Ammon's horn (tissue), 1 donor: ENCODE data around the gene FAM136A.
"Not testable (repeated sequence)": the region's sequence is repeated elsewhere in the genome, so short reads cannot be mapped to it uniquely, and the experiment has no call there.

ENCODE experiments used
- DNase-seq: peaks from one replicate; pipeline ENCODE4 v3.0.0-alpha.2; 2016; ENCODE audit warnings: low spot score

Gene FAM136A

DNA sequence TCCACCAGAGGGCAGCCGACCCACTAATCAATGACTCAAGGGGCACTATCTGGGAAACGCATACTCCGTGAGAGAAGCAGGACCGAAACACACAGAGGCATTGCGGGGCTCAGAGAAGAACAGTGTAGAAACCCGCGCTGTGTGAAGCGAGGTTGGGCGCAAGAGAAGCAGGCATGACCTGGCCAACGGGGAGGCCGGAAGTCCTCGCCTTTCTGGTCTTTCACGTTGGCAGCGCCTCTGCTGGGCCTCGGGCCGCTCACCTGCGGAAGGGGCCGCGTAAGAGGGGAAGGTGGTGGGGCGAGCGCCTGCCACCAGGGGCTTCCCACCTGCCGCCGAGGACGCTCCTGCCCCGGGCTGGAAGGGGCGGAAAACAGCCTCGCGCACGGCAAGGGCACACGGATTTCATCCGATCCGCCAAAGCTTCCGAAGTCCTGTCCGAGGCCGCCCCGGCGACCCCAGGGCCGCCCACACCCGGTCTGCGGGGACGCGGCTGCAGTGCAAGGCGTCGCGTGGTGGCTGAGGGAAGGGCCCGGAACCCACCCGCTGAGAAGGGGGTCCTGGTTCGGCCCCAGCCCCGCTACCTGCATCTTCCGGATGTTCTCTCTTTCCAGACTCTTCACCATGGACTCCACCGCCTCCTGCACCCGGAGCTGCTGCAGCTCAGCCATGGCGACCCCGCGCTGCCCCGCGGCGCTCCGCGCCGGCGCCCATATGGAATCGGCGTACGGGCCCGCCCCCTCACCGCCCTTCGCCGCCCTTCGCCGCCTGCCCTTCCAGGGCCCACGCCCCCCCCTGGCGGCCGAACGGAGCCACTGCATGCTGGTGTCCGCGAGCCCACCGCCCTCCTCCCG, at the start of gene FAM136A:
FAM136A (minus strand) TSS at position 724 of the 851 bp plus-strand sequence; CDS start at position 668, 56 bp downstream.
- DNase-seq = peak; percentile 85

DNA sequence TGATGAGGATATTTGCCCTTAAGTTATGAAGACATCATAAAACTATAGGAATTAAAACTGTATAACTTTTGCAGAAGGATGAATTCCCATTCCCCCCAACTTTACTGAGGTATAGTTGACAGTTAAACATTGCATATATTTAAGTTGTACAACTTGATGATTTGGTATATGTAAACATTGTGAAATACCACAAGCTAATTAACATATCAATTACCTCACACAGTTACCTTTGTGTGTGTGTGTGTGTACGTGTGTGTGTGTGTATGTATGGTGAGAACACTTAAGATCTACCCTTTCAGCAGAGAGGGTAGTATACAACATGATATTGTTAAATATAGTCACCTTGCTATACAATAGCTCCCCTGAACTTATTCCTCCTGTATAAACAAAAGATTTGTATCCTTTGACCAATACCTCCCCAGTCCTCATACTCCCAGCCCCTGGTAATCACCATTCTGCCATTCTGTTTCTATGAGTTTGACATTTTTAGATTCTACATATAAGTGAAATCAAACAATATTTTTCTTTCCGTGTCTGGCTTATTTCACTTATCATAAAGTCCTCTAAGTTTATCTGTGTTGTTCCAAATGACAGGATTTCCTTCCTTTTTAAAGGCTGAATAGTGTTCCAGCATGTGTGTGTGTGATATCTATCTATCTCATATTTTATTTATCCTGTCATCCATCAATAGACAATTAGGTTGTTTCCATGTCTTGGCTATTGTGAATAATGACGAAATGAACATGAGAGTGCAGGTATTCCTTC, 48.2 kb upstream of the FAM136A start:
- DNase-seq = no peak

DNA sequence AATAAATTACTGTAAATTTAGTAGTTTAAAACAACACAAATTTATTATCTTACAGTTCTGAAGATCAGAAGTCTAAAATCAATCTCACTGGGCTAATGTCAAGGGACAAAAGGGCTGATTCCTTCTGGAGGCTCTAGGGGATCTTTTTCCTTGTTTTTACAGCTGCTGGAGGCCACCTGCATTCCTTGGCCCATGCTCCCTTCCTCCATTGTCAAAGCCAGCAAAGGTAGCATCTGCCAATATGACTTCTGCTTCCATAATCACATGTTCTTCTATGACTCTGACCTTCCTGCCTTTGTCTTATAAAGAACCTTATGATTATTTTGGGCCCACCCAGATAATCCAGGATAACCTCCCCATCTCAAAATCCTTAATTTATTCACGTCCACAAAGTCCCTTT, 46.0 kb upstream of the FAM136A start:
- DNase-seq = no peak

DNA sequence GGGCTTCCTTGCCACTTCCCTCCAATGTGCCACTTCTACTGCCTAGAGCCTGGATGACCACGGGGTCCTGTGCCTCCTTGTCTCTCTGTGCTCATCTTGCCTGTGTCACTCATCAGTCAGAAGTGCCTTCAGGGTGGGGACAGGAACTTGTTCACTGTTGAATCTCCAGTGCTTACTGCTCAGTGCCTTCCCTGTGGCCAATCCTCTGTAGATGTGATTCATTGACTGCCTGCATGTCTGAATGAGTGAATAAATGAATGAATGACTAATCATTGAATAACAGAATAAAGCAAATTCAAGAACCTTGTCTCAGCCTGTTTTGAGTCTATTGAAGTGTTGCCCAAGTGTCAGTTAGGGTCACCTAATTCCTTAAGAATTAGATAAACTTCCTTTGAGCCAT, 42.3 kb upstream of the FAM136A start:
- no peak for DNase-seq

DNA sequence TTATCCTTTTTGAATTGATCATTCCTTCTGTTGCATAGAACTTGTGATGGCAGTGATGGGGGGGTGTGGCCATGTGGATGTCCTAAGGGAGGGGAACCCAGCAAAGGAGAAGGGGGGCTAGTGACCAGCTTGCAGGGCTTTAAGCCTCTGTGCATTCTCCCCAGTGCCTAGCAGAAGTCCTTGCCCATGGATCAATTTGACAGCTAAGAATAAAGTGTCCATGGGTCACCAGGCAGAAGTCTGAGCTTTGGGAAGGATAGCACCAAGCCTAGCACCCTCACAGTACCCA, 39.6 kb upstream of the FAM136A start:
- DNase-seq = no peak

DNA sequence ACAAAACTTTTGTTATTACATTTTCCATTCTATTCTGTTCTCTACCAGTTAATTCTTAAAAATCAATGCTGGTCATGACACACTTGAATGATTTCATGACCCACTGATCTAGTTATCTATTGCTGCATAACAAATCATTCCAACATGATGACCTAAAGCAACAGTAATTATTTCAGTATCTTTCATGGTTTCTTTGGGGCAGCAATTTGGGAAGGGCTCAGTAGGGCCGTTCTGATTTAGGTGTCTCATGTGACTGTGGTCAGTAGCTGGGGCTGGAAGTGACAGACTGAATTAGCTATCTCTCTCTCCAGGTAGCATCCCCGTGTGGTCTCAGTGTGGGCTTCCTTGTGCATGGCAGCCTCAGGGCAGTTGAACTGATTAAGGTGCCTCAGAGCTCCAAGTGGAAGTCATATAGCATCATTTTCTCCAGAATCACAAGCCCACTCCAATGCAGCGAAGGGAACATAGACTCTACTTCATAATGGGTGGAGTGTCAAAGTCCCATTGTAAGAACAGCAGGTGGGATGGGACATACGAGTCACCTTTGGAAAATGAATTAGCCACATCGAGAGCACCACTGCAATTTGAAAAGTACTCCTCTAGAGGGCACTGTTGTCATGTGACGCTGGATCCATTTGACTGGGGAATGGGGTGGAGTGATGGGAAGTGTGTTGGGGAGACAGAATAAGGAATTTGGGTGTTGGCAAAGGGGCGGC, 39.1 kb upstream of the FAM136A start:
- peak; percentile 69 for DNase-seq

DNA sequence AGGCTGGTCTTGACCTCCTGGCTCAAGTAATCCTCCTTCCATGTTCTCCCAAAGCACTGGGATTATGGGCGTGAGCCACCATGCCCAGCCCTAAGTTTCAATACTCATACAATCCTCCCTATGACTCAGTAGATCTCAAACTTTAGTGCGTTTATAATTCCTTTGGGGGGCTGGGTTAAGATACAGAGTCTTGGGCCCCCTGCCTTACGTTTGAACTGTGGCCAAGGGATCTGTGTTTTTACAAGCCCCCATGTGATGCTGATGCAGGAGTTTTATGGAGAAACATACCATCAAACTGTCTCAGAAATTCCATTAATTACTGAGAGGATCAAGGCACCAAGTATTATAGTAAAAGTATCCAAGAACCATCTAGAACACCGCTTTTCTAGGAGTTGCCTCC, 38.2 kb upstream of the FAM136A start:
- no peak for DNase-seq

DNA sequence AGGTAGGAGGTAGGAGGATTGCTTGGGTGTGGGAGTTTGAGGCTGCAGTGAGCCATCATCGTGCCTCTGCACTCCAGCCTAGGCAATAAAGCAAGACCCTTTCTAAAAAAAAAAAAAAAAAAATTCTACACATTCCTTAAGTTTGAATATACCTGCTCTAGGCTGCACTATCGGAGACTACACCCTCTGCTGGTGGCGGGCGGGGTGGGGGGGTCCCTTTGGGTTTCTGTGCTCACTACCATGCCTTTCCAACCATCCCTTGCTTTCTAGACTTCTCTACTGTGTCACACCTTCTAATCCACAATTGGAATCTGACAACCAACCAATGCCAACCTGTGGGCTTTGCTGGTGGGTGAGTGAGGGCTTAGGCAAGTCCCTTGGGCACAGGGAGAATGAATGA, 34.7 kb upstream of the FAM136A start:
- DNase-seq = no peak

DNA sequence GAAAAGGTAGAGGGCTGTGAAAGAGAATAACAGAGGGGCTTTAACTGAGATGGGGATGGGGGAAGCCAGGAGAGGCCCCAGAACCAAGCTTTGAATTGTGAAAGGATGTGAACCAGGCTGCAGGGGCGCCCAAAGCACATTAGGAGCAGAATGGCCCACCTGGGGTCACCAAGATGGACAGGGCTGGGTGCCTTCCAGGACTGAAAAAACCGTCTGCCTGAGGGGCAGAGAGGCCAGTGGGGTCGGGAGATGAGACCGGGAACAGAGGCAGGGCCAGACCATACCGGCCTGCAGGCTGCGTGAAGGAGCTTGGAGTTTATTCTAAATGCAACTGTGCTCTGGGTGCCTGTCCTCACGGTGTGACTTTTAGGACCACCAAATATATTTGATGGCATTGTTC, 29.1 kb upstream of the FAM136A start:
- no peak for DNase-seq

DNA sequence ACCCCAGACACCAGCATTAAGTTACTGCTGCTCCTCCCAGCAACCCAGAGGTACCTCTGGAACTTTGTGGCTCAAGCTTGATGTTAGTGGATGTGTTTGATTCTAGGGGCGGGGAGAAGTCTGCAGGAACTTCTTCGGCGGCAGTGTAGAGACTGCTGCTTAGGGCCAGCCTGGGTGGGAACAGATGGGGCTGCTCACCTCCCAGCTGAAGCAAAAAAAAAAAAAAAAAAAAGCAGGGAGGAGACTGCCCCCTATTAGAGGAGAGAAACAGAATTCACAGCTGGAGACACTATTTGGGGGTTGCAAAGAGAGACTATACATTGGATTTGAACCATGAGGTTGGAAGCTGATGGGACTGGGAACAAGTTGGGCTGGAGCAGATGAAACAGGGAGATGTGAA, 28.6 kb upstream of the FAM136A start:
- no peak for DNase-seq

DNA sequence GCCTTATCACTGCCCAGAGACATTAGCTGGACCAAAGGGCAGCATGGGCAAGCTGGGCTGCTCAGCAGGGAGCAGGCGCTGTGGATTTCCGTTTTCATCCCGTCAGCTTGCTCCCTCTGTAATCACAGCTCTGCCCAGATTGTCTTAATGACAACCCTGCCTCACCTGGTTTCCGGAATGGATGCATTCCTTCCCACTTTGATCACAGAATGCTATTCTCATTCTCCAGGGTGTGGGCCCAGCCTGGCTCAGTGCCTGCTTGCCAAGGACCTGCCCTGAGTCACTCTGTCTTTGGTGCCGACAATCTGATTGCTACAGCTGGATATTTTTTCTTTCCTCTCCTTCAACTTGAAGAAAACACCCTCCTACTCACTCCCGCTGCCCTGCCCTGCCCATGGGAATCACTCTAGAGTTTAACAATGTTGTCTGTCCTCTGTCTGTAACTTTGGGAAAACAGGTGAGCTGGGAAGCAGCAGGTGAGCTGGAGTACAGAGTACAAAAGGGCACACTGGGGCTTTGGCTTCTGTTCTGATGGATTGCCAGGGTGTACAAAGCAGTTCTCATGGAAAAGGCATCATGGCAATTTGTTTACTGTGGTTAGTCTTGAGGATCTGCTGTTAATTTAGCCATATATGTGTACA, 27.2 kb upstream of the FAM136A start:
- no peak for DNase-seq

DNA sequence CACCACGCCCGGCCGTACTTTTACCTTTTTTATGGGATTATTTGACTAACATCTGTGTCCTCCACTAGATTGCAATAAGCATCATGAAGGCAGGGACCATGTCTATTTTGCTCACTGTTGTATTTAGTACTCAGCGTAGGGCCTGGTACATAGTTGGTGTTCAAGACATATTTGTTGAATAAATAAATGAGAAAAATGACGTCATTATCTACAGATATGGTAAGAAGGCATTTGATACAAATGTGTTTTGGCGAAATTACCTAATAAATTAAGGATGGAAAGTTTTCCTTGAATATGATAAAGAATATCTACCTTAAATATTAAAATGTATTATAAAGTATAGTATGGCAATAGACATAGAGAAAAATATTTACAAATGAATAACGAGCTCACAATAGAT, 24.0 kb upstream of the FAM136A start:
- no peak for DNase-seq

DNA sequence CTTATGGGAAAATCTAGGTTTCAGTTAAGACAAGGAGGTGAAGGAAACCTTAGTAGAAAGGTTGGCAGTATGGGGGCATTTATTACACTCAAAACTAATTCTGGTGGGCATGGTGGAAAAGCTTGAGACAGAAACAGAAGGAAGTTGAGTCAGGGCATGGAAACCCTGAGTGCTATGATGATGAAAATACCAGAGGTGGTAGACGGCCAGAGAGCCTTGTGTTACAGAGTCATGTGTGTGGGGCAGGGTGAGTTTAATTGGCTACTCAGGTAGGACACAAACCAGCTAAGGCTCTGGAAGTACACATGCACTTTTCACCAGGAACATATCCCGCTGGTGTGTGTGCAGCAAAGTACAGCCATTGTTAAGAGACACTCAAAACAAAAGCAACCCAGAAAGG, 20.7 kb upstream of the FAM136A start:
- DNase-seq = no peak

DNA sequence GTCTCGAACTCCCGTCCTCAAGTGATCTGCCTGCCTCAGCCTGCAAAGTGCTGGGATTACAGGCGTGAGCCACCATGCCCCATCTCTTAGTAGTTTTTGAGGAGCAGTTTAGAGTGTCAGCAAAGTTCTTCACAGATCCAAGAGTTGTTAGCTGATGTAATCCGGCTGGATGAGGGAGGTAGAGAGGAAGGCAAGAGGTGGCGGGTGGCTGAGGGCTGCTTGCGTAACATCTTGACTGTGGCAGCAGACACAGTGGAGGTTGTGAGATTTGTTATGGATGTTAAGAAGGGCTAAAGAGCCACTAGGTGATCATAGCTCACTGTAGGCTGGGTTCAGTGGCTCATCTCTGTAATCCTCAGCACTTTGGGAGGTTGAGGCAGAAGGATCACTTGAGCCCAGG, 19.5 kb upstream of the FAM136A start:
- no peak for DNase-seq

DNA sequence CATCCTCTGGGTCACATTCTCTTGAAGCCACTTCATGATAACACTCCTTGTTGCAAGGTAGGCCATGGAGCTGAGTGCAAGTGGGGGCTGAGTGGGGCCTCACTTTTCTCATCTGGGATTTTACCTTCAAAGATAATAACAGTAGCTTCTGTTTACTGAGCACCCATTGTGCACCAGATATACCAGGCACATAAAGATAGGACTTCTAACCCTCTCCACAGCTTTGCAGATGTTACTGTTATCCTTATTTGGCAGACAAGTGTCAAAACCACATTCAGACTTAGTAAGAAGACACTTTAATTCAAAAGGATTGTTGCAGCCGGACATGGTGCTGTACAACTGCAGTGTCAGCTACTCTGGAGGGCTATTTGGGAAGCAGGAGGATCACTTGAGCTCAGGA, 12.8 kb upstream of the FAM136A start:
- DNase-seq = no peak

DNA sequence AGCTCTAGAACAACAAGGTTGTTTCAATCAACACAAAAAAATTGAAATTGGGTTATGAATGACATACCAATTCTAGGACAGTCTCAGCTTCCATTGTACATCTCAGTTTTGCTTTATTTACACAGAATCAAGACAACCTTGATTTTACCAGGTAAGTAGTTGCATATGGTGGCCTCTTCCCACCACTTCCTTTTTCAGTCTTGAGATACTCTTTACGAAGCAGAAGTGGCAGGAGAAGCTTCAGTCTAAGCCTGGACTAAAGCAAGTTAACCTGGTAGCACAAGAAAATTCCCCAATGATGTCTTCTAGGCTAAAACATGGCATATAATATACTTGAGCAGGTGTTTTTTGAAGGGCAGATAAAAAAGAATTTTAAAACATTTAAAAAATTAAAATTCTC, 10.7 kb upstream of the FAM136A start:
- no peak for DNase-seq

DNA sequence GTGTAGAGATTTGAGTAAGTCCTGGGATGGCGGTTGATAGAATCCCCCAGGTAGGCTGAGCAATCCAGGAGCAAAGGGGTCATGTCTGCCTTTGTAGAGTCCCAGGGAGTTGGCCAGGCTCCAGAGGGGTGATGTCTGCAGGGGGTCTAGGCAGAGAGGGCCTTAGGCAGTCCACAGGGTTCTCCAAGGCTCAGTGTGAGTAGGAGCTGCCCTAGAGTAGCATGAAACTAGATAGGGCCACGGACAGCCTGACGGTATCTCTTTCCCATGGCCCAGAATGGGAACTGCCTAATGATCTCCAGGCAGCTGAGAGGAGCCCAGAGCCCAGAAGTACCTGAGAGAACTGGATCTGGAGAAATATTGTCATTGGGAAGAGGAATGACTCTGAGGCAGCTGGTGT, 9.0 kb upstream of the FAM136A start:
- no peak for DNase-seq

DNA sequence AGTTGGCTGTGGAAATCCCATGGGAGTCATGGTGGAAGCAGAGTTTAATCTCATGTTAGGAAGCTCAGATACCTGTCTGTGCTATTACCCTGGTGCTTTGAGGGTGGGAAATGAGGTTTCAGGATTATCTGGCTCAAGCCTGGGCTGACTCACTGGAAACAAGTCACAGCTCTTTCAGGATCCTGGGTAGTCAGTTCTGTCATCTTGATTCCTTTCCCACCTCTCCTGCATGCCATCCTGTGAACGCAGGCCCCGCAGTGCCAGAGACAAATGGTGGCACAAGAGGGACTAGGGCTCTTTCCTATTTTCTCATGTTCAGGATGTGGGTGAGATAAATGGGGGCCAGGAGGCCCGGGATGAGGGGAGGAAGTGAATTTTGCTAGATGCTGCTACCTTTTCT, 3.7 kb upstream of the FAM136A start:
- no peak for DNase-seq

DNA sequence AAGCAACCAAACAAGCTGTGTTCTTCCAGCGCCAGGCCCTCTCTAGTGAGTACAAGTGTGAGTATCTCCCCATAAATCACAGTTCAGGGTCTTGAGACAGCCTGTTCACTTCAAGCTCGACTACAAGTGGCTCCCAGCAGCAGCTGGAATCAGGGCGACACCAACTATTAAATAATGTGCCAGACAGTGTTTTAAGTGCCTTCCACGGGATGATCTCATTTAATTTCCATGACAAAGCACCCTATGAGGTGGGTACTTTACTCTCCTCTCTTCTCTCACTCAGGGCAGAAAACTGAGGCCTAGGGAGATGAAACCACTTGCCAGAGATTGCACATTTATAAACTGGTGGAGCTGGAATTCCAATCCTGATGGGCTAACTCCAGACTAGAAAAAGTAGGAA, 2.6 kb upstream of the FAM136A start:
- no peak for DNase-seq

DNA sequence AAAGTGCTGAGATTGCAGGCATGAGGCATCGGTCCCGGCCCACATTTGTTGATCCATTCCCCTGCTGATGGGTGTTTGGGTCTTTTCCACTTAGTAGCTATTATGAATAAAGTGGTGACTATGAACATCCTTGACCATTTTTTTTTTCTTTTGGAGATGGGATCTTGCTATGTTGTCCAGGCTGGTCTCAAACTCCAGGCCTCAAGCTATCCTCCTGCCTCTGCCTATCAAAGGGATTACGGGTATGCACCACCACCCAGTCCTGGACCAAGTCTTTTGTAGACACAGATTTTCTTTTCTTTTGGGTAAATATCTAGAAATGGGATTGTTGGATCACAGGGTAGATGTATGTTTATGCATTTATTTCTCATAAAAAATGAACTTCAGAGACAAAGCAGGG, 1.3 kb upstream of the FAM136A start:
- DNase-seq = no peak

DNA sequence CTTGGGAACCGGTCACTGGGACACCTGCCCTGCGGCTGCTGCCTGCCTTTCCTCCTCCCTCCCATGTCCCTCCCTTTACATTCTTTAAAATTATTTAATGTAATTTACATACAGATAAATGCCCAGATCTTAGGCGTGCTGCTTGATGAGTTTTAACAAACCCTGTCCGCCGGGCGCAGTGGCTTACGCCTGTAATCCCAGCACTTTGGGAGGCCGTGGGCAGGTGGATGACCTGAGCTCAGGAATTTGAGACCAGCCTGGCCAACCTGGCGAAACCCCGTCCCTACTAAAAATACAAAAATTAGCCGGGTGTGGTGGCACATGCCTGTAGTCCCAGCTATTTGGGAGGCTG, 304 bp upstream of the FAM136A start:
- DNase-seq = not testable (repeated sequence)

DNA sequence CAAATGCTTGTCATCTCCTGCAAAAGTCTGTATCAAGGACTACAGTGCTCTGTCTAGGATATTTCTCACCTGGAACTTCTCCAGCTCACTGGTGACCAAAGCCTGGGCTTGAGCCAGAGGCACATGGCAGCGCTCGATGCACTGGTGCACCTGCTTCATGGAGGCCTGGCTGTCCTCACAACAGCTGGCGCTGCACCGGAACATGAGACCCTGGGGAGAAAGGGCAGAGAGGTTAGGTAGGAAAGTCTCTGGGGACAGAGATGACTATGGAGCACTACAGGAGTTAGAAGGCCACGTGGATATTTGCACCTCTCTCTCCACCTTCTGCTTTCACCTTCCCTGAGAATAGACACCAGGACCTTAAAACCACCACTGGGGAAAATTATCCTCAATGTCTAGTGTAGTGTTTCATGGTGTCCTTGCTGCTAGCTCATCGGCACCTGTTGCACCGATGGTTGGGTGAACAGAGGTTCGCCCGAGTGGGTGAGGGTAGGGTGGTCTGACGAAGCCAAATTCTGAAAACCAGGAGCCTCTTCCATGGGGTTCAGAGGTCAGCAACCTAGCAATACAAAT, 1.0 kb downstream of the FAM136A start:
- DNase-seq = no peak
